Retinal pigment epithelial cell (primary cell): ENCODE results near the gene GABRD.
A peak's percentile ranks its signal among the peaks of the same experiment; 100 is the strongest.

Source experiments
- DNase-seq: peaks from one replicate; pipeline ENCODE4 v3.0.0-alpha.2; 2010; ENCODE audit warnings: low read depth
- H3K4me3 ChIP-seq: 2 replicates; pipeline ENCODE4 v1.5.1; 2011; ENCODE audit warnings: mild to moderate bottlenecking, low read length, control low read depth, moderate library complexity
- CTCF ChIP-seq: conservative IDR thresholded peaks from 2 replicates; pipeline ENCODE4 v1.5.1; 2011; ENCODE audit warnings: low read depth, low read length, control low read depth, inconsistent platforms

GABRD gene

GRCh38 chr1:2041887-2042286 is 22.7 kb downstream of the GABRD start:
- DNase-seq: no peak
- no peak overlapping the region for H3K4me3 ChIP-seq
- no peak for TF ChIP-seq CTCF

- DNase-seq: no peak
- TF ChIP-seq CTCF: peak; percentile 20
- no peak overlapping the region for H3K4me3 ChIP-seq
Observed at GRCh38 chr1:2042830-2043773, 24.0 kb downstream of the GABRD start.

GRCh38 chr1:2043886-2044285 is 24.7 kb downstream of the GABRD start:
- H3K4me3 ChIP-seq: no peak overlapping the region
- no peak for TF ChIP-seq CTCF
- no peak for DNase-seq

- TF ChIP-seq CTCF: peak; percentile 59
- no peak for DNase-seq
- peak overlapping the region; percentile 6 for H3K4me3 ChIP-seq
Observed at GRCh38 chr1:2044510-2045319, 25.6 kb downstream of the GABRD start.

- no peak for DNase-seq
- no peak overlapping the region for H3K4me3 ChIP-seq
- TF ChIP-seq CTCF: no peak
Observed at GRCh38 chr1:2045468-2046173, 26.5 kb downstream of the GABRD start.

GRCh38 chr1:2046174-2046917 is 27.2 kb downstream of the GABRD start:
- peak; percentile 90 for TF ChIP-seq CTCF
- DNase-seq: no peak
- H3K4me3 ChIP-seq: no peak overlapping the region
